ENCODE measurements around the gene LTB4R2.

DNA sequence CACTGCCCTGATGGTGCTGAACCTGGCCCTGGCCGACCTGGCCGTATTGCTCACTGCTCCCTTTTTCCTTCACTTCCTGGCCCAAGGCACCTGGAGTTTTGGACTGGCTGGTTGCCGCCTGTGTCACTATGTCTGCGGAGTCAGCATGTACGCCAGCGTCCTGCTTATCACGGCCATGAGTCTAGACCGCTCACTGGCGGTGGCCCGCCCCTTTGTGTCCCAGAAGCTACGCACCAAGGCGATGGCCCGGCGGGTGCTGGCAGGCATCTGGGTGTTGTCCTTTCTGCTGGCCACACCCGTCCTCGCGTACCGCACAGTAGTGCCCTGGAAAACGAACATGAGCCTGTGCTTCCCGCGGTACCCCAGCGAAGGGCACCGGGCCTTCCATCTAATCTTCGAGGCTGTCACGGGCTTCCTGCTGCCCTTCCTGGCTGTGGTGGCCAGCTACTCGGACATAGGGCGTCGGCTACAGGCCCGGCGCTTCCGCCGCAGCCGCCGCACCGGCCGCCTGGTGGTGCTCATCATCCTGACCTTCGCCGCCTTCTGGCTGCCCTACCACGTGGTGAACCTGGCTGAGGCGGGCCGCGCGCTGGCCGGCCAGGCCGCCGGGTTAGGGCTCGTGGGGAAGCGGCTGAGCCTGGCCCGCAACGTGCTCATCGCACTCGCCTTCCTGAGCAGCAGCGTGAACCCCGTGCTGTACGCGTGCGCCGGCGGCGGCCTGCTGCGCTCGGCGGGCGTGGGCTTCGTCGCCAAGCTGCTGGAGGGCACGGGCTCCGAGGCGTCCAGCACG, 6.1 kb downstream of the LTB4R2 start:
- TF ChIP-seq, protein P1, sequence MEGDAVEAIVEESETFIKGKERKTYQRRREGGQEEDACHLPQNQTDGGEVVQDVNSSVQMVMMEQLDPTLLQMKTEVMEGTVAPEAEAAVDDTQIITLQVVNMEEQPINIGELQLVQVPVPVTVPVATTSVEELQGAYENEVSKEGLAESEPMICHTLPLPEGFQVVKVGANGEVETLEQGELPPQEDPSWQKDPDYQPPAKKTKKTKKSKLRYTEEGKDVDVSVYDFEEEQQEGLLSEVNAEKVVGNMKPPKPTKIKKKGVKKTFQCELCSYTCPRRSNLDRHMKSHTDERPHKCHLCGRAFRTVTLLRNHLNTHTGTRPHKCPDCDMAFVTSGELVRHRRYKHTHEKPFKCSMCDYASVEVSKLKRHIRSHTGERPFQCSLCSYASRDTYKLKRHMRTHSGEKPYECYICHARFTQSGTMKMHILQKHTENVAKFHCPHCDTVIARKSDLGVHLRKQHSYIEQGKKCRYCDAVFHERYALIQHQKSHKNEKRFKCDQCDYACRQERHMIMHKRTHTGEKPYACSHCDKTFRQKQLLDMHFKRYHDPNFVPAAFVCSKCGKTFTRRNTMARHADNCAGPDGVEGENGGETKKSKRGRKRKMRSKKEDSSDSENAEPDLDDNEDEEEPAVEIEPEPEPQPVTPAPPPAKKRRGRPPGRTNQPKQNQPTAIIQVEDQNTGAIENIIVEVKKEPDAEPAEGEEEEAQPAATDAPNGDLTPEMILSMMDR (IDR thresholded peaks at IDR 0.05; ENCODE audit: low read length): no peak
- TF ChIP-seq EZH2phosphoT487 (IDR thresholded peaks at IDR 0.05; ENCODE audit: low read length): no peak

All from MM.1S (cell line).